ENCODE data around the gene CACNA2D2. TPM values are rescaled to one million over a fixed set of nuclear protein-coding genes. Genes with fewer than 3 reads are reported as not detected.

Gene CACNA2D2
- total RNA-seq, 2 experiments from 2014 or later: 0.56 to 1.1 TPM

DNA sequence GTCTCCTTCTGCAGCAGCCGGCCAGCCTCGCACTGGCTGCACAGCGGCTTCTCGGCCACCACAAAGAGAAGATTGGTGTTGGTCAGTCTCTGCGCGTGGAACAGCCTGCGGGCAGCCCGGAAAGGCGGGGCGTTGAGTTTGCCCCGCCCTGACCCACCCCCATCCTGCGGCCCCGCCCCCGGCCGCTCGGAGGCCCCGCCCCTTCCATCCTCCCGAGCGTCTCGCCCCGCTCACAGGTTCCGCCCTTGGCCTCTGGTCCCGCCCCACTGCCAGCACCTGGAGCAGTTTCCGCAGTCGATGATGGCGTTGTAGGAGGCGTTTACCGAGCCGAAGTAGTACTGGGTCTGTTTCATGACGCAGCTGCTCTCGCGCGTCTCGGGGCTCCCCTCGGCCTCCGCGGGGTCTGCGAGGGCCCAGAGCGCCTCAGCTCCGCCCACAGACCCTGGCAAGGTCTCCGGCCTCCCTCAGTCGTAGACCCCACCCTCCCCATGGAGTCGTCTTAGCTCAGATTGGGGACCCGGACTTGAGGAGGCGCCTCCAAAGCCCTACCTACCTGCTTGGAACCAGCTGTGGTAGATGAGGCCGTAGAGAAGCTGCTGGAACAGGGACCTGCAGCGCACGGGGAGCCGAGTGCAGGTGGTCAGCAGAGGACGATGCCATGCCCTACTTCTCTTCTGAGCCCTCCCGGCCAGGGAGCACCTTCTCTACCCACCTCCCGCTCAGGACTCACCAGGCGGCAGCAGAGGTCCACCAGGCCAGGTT lies 138.2 kb downstream of the CACNA2D2 start:
- no peaks in the 10 kb centered on the region for H3K9me3 Mint-ChIP-seq (ENCODE audit: low read depth)
- peak; percentile 97 for DNase-seq
- H3K27ac Mint-ChIP-seq: peak overlapping the region; percentile 79
- peak overlapping the region; percentile 75 for H3K4me3 Mint-ChIP-seq
- peaks cover 4% of the 10 kb centered on the region for H3K4me1 Mint-ChIP-seq
- H3K27me3 Mint-ChIP-seq: no peaks in the 10 kb centered on the region
- no peaks in the 10 kb centered on the region for H3K36me3 Mint-ChIP-seq
- peak; percentile 99 for ATAC-seq
- CTCF ChIA-PET: interaction anchor here (0.9 to 1.3 kb wide), 5 partner anchors 18 to 100 kb away, joined by 3 to 4 read pairs (median 4); partner anchors contain the start of gene ZMYND10

- Mint-ChIP-seq H3K27me3 (no peaks in the 10 kb centered on the region), H3K27ac (no peak overlapping the region), H3K4me3 (peak overlapping the region; percentile 75), H3K36me3 (no peaks in the 10 kb centered on the region), H3K4me1 (peaks cover 10% of the 10 kb centered on the region), H3K9me3 (ENCODE audit: low read depth) (no peaks in the 10 kb centered on the region)
- CTCF ChIA-PET: interaction anchor here (0.9 to 1.3 kb wide), 4 partner anchors 18 to 178 kb away, joined by 3 to 4 read pairs (median 4); partner anchors contain the start of gene ZMYND10
- ATAC-seq (no peak), DNase-seq (no peak)
These were observed 138.8 kb downstream of the CACNA2D2 start for GRCh38 chr3:50364573-50365079.

DNA sequence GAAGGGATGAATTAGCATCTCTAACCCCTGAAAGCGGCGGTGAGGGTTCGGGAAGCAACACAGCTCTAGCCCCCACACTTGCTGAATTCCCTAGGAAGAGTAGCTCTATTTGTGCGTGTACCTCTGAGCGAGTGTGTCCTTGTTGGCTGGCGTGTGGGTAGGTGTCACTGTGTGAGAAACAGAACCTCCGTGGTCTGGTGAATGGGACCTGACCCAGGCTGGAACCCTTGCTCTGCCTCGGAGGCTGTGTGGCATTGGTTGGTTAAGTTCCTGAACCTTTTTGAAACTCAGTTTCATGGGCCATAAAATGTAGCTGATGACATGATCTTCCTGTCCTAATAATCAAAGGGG lies 143.7 kb downstream of the CACNA2D2 start:
- no peak for ATAC-seq
- H3K27me3 Mint-ChIP-seq: no peaks in the 10 kb centered on the region
- no peak for DNase-seq
- peaks cover 2% of the 10 kb centered on the region for H3K36me3 Mint-ChIP-seq
- H3K27ac Mint-ChIP-seq: peak overlapping the region; percentile 89
- CTCF ChIA-PET: interaction anchor here (0.7 to 2.3 kb wide), 4 partner anchors 9 to 182 kb away, joined by 4 to 6 read pairs (median 4); partner anchors contain the start of genes CYB561D2 and NPRL2
- peaks cover 39% of the 10 kb centered on the region for H3K4me1 Mint-ChIP-seq
- peak overlapping the region; percentile 93 for H3K4me3 Mint-ChIP-seq
- H3K9me3 Mint-ChIP-seq (ENCODE audit: low read depth): no peaks in the 10 kb centered on the region

DNA sequence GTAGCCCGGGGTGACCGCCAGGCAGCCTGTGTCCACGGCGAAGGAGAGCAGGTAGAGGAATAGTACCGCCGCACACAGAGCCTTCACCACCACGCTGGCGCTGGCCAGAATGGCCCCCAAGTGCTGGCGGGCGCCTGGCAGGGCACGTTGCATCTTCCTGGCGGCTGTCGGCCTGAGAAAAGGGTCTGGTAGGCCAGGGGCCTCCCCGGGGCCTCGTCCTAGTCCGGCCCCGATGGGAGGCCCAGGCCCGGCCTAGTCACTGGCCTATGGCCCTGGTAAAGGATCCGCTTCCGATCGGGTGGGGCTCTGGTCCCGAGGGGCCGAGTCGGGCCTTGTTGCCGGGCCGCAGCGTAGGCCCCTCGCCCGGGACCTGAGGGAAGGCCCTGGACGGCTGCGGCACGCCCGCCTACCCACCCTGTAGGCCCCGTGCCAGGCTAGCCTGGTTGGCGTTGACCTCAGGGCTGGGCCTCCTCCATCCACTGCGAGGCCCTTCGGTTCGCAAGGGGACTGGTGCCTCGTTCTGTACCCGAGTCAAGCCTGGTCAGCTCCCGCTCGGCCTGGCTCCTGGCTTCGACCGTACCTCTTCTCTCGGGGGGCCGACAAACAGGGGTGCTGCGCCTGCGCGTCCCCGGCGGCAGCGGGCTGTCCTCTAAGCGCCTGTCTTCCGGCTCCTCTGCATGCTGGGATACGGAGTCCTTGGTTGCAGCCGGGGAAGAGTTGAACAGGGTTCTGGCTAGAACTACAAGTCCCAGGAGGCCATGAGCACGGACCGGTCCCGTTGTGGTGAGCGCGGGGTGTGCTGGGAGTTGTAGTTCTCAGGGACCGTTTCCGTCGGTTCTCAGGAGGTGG lies 144.3 kb downstream of the CACNA2D2 start, which contains the start of gene TMEM115:
TSS of gene TMEM115 (minus strand) at position 611 of the 849 bp plus-strand sequence. CDS start at position 153, 458 bp downstream.
- H3K4me1 Mint-ChIP-seq: peaks cover 43% of the 10 kb centered on the region

DNA sequence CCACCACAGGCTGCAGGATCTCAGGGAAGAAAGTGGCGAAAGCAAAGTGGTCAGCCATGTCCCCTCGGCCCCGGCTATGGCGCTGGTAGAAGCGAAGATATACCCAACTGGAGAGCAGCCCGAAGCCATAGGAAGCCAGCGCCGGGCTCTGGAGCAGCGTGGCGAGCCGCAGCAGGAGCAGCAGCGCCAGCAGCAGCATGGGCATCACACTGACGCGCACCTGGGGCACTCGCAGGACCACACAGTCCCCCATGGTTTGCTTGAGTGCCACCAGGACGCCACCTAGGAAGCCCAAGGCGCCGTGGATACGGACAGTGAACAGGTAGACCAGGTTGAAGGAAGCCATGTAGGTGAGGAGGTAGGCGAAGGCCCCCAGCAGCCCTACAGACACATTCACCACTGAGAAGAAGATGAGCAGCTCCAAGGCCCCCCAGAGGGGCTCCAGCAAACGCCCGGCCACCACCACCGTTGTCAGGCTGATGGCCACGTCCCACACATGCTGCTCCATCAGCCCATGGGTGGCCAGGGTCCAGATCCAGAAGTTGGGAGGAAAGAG lies 145.0 kb downstream of the CACNA2D2 start:
- peak overlapping the region; percentile 84 for H3K27ac Mint-ChIP-seq
- peak overlapping the region; percentile 93 for H3K4me3 Mint-ChIP-seq
- no peaks in the 10 kb centered on the region for H3K27me3 Mint-ChIP-seq
- peaks cover 8% of the 10 kb centered on the region for H3K36me3 Mint-ChIP-seq
- no peak for ATAC-seq
- CTCF ChIA-PET: interaction anchor here (2.1 to 2.3 kb wide), 2 partner anchors 11 to 184 kb away, joined by 6 to 20 read pairs; no protein-coding TSS in a partner anchor
- no peaks in the 10 kb centered on the region for H3K9me3 Mint-ChIP-seq (ENCODE audit: low read depth)
- no peak for DNase-seq
- peaks cover 44% of the 10 kb centered on the region for H3K4me1 Mint-ChIP-seq

More for the DNA sequence above, 144.3 kb downstream of the CACNA2D2 start, which contains the start of gene TMEM115:
- no peaks in the 10 kb centered on the region for H3K9me3 Mint-ChIP-seq (ENCODE audit: low read depth)
- peak within 1 kb of the TSS; percentile 93 for H3K4me3 Mint-ChIP-seq
- peak; percentile 99 for DNase-seq
- peak; percentile 100 for ATAC-seq
- no peaks in the 10 kb centered on the region for H3K27me3 Mint-ChIP-seq
- H3K36me3 Mint-ChIP-seq: peaks cover 7% of the 10 kb centered on the region
- CTCF ChIA-PET: interaction anchor here (0.7 to 2.3 kb wide), 4 partner anchors 8 to 183 kb away, joined by 4 to 6 read pairs (median 4); partner anchors contain the start of genes CYB561D2 and NPRL2
- peak within 1 kb of the TSS; percentile 89 for H3K27ac Mint-ChIP-seq

- Mint-ChIP-seq H3K27me3 (no peaks in the 10 kb centered on the region), H3K36me3 (peaks cover 10% of the 10 kb centered on the region), H3K4me3 (peak overlapping the region; percentile 93), H3K9me3 (ENCODE audit: low read depth) (no peaks in the 10 kb centered on the region), H3K27ac (peak overlapping the region; percentile 45), H3K4me1 (peaks cover 47% of the 10 kb centered on the region)
- CTCF ChIA-PET: interaction anchor here (0.8 to 2.1 kb wide), 7 partner anchors 10 to 185 kb away, joined by 3 to 20 read pairs (median 4); partner anchors contain the start of genes HYAL3, NAA80 and ZMYND10
- ATAC-seq (no peak), DNase-seq (no peak)
These were observed 146.0 kb downstream of the CACNA2D2 start for GRCh38 chr3:50357481-50357880.

DNA sequence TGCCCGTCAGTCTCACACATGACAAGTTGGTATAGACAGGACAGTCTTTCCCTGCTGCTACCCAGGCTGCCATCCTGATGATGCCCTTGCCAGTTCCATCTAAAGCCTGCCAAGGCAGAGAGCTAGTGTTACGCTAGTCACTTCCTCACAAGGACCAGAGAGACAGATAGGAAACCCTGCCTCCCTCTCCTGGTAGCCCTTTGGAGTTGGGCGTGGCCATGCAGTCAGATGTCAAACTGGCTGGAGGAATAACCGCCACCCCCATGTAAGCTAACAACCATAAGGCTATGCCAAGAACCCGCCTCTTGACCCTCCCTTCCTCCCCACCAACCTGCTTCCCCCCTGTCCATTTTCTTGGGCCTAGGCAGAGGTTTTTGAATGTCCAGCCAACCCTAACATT lies 146.9 kb downstream of the CACNA2D2 start:
- DNase-seq (no peak), ATAC-seq (no peak)
- Mint-ChIP-seq H3K4me3 (peak overlapping the region; percentile 13), H3K9me3 (ENCODE audit: low read depth) (no peaks in the 10 kb centered on the region), H3K36me3 (peaks cover 10% of the 10 kb centered on the region), H3K27ac (peak overlapping the region; percentile 45), H3K4me1 (peaks cover 51% of the 10 kb centered on the region), H3K27me3 (no peaks in the 10 kb centered on the region)
- CTCF ChIA-PET: interaction anchor here (0.7 to 2.1 kb wide), 5 partner anchors 9 to 186 kb away, joined by 3 to 20 read pairs (median 3); partner anchors contain the start of gene ZMYND10

- CTCF ChIA-PET: interaction anchor here (0.7 to 2.1 kb wide), 2 partner anchors 8 to 17 kb away, joined by 3 to 20 read pairs; no protein-coding TSS in a partner anchor
- peaks cover 57% of the 10 kb centered on the region for H3K4me1 Mint-ChIP-seq
- H3K27me3 Mint-ChIP-seq: no peaks in the 10 kb centered on the region
- H3K27ac Mint-ChIP-seq: peak overlapping the region; percentile 45
- peak overlapping the region; percentile 13 for H3K4me3 Mint-ChIP-seq
- no peak for DNase-seq
- H3K9me3 Mint-ChIP-seq (ENCODE audit: low read depth): no peaks in the 10 kb centered on the region
- no peak for ATAC-seq
- peaks cover 11% of the 10 kb centered on the region for H3K36me3 Mint-ChIP-seq
These were observed 147.4 kb downstream of the CACNA2D2 start for GRCh38 chr3:50355829-50356552.

DNA sequence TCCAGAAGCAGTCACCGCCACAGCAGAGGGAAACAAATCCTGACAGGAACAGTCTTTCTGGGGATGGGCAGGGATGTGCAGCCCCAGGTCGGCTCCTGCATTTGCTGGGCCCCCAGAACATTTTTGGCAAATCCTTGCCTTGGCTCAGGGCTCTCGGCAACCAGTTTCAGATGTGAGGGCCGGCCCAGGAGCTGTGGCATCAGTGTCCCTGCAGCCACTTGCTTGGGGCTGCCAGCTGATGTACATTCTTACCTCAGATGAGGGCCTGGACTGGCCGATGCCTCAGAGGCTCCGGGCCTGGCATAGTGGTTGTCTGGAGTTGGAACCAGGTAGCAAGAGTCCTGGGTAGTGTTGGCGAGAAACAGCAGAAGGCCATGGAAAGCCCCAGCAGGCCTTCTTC lies 148.6 kb downstream of the CACNA2D2 start:
- H3K9me3 Mint-ChIP-seq (ENCODE audit: low read depth): no peaks in the 10 kb centered on the region
- peaks cover 11% of the 10 kb centered on the region for H3K36me3 Mint-ChIP-seq
- ATAC-seq (no peak), DNase-seq (no peak)
- H3K27me3 Mint-ChIP-seq: no peaks in the 10 kb centered on the region
- no peak overlapping the region for H3K27ac Mint-ChIP-seq
- CTCF ChIA-PET: interaction anchor here (0.8 to 1.4 kb wide), 2 partner anchors 14 to 27 kb away, joined by 3 to 5 read pairs; partner anchors contain the start of genes RASSF1 and TUSC2
- H3K4me1 Mint-ChIP-seq: peaks cover 61% of the 10 kb centered on the region
- no peak overlapping the region for H3K4me3 Mint-ChIP-seq

DNA sequence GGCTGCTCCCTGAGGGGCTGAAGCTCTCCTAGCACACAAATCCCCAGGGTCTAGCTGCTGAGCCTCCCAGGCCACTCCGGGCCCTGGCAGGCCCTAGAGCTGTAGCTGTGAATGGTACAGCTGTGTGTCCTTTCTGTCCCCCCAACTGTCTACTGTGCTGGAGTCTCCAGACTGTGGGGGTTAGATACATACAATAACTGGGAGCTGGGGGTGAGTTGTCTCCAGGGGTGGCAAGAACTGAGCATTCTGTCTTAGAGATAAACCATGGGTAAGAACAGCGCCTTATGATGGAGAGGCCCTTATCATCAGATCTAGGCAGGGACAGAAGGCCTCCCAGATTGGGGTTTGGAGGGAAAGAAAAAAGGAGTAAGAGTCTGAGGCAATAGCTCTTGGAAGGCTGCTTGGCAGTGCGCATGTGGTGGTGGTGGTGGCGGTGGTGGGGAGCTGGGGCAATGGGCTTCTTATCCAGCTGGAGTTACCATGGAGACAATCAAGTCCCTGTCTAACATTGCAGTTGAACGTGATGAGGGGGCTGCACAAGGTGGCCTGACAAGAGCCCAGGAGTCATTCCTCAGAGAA lies 149.2 kb downstream of the CACNA2D2 start:
- DNase-seq (no peak), ATAC-seq (no peak)
- CTCF ChIA-PET: interaction anchor here (0.8 to 2.3 kb wide), 4 partner anchors 13 to 188 kb away, joined by 3 to 11 read pairs (median 4); partner anchors contain the start of genes RASSF1 and TUSC2
- H3K27ac Mint-ChIP-seq: no peak overlapping the region
- no peak overlapping the region for H3K4me3 Mint-ChIP-seq
- H3K4me1 Mint-ChIP-seq: peaks cover 62% of the 10 kb centered on the region
- H3K27me3 Mint-ChIP-seq: no peaks in the 10 kb centered on the region
- H3K9me3 Mint-ChIP-seq (ENCODE audit: low read depth): no peaks in the 10 kb centered on the region
- H3K36me3 Mint-ChIP-seq: peaks cover 11% of the 10 kb centered on the region

DNA sequence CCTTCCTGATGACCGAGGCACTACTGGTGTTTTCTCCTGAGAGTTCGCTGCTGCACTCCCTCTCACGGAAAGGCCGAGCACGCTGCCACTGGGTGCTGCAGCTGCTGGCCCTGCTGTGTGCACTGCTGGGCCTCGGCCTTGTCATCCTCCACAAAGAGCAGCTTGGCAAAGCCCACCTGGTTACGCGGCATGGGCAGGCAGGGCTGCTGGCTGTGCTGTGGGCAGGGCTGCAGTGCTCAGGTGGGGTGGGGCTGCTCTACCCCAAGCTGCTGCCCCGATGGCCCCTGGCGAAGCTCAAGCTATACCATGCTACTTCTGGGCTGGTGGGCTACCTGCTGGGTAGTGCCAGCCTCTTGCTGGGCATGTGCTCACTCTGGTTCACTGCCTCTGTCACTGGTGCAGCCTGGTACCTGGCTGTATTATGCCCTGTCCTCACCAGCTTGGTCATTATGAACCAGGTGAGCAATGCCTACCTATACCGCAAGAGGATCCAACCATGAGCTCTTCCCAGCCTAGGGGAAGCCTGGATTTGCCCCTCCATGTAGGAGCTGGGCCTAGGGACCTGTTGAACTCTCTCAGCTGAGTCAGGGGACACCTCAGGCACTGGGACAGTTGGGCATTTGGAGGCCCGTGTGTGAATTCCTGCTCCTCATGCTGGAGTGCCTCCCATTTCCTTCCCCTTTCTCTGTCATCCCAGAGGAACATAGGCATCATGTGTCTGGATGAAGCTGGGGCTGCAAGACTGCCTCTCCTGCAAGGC lies 150.0 kb downstream of the CACNA2D2 start:
- H3K4me3 Mint-ChIP-seq: no peak overlapping the region
- CTCF ChIA-PET: interaction anchor here (0.6 to 7.2 kb wide), 8 partner anchors 9 to 189 kb away, joined by 3 to 37 read pairs (median 4); partner anchors contain the start of gene RASSF1
- no peaks in the 10 kb centered on the region for H3K9me3 Mint-ChIP-seq (ENCODE audit: low read depth)
- DNase-seq (no peak), ATAC-seq (no peak)
- peaks cover 14% of the 10 kb centered on the region for H3K36me3 Mint-ChIP-seq
- peaks cover 68% of the 10 kb centered on the region for H3K4me1 Mint-ChIP-seq
- no peaks in the 10 kb centered on the region for H3K27me3 Mint-ChIP-seq
- H3K27ac Mint-ChIP-seq: peak overlapping the region; percentile 32

All from activated CD8-positive, alpha-beta memory T cell treated with anti-CD3 and anti-CD28 coated beads, Interleukin-2, amount 10 ng/mL, durations not matched to agents 7 days and 5 days (primary cell).